Measurements from ENCODE around the gene MYO15B. TPM values are rescaled to one million over a fixed set of nuclear protein-coding genes. Genes with fewer than 3 reads are reported as not detected.

The MYO15B gene
- total RNA-seq, 1 donor = 1.4 TPM

- no peak for DNase-seq (ENCODE audit: low read depth)
- H3K4me3 ChIP-seq (ENCODE audit: low read depth, low read length) = no peak overlapping the region
- no peak for TF ChIP-seq CTCF (IDR thresholded peaks at IDR 0.05; ENCODE audit: insufficient read depth, low read length)
Measured at GRCh38 chr17:75627094-75627493, 39.5 kb downstream of the MYO15B start.

GRCh38 chr17:75628425-75628824 is 40.8 kb downstream of the MYO15B start:
- TF ChIP-seq CTCF (IDR thresholded peaks at IDR 0.05; ENCODE audit: insufficient read depth, low read length) = no peak
- no peak for DNase-seq (ENCODE audit: low read depth)
- H3K4me3 ChIP-seq (ENCODE audit: low read depth, low read length) = no peak overlapping the region

- no peak for DNase-seq (ENCODE audit: low read depth)
- no peak for TF ChIP-seq CTCF (IDR thresholded peaks at IDR 0.05; ENCODE audit: insufficient read depth, low read length)
- no peak overlapping the region for H3K4me3 ChIP-seq (ENCODE audit: low read depth, low read length)
Measured at GRCh38 chr17:75629157-75629556, 41.6 kb downstream of the MYO15B start.

- H3K4me3 ChIP-seq (ENCODE audit: low read depth, low read length) = no peak overlapping the region
- no peak for TF ChIP-seq CTCF (IDR thresholded peaks at IDR 0.05; ENCODE audit: insufficient read depth, low read length)
- DNase-seq (ENCODE audit: low read depth) = no peak
Measured at GRCh38 chr17:75630071-75630917, 42.7 kb downstream of the MYO15B start.

GRCh38 chr17:75631353-75631752 is 43.8 kb downstream of the MYO15B start:
- no peak for DNase-seq (ENCODE audit: low read depth)
- no peak for TF ChIP-seq CTCF (IDR thresholded peaks at IDR 0.05; ENCODE audit: insufficient read depth, low read length)

GRCh38 chr17:75632428-75632827 is 44.8 kb downstream of the MYO15B start:
- DNase-seq (ENCODE audit: low read depth) = no peak
- no peak overlapping the region for H3K4me3 ChIP-seq (ENCODE audit: low read depth, low read length)
- no peak for TF ChIP-seq CTCF (IDR thresholded peaks at IDR 0.05; ENCODE audit: insufficient read depth, low read length)

More at GRCh38 chr17:75631353-75631752, 43.8 kb downstream of the MYO15B start:
- no peak overlapping the region for H3K4me3 ChIP-seq (ENCODE audit: low read depth, low read length)
